IMR-90 (cell line): ENCODE data around the gene BMP10.

ENCODE experiments used
- BHLHE40 ChIP-seq: fragments of 150-350 bp; IDR thresholded peaks from 2 replicates; pipeline ENCODE4 v1.6.1; 2016; ENCODE audit warnings: mild to moderate bottlenecking, low read depth, low read length
- CEBPB ChIP-seq: IDR thresholded peaks from 2 replicates; pipeline ENCODE4 v1.6.1; 2012; ENCODE audit warnings: low read depth, low read length, improper control_type of control experiment
- CHD1 ChIP-seq: IDR thresholded peaks from 2 replicates; pipeline ENCODE4 v1.6.1; 2012; ENCODE audit warnings: low read depth, low read length, improper control_type of control experiment
- CTCF ChIP-seq: conservative IDR thresholded peaks from 2 replicates; pipeline ENCODE4 v1.5.1; 2012; ENCODE audit warnings: mild to moderate bottlenecking, low read depth, low read length, improper control_type of control experiment
- ELK1 ChIP-seq: fragments of 150-350 bp; IDR thresholded peaks from 2 replicates; pipeline ENCODE4 v1.6.1; 2016; ENCODE audit warnings: low read depth, mild to moderate bottlenecking, low read length, moderate library complexity, borderline replicate concordance
- FOS ChIP-seq: fragments of 150-350 bp; IDR thresholded peaks from 2 replicates; pipeline ENCODE4 v1.6.1; 2016; ENCODE audit warnings: low read depth, low read length
- MXI1 ChIP-seq: IDR thresholded peaks from 2 replicates; pipeline ENCODE4 v1.6.1; 2012; ENCODE audit warnings: low read depth, mild to moderate bottlenecking, low read length, moderate library complexity, borderline replicate concordance
- NFE2L2 ChIP-seq: fragments of 150-350 bp; IDR thresholded peaks from 2 replicates; pipeline ENCODE4 v1.6.1; 2016; ENCODE audit warnings: low read depth, mild to moderate bottlenecking, low read length
- POLR2A ChIP-seq: IDR thresholded peaks from 2 replicates; pipeline ENCODE4 v1.6.1; 2012; ENCODE audit warnings: mild to moderate bottlenecking, low read depth, low read length
- RAD21 ChIP-seq: IDR thresholded peaks from 2 replicates; pipeline ENCODE4 v1.6.1; 2012; ENCODE audit warnings: low read length, improper control_type of control experiment
- RFX5 ChIP-seq: IDR thresholded peaks from 2 replicates; pipeline ENCODE4 v1.8.0; 2012; ENCODE audit warnings: low read depth, mild to moderate bottlenecking, low read length, moderate library complexity
- SMC3 ChIP-seq: fragments of 150-350 bp; IDR thresholded peaks from 2 replicates; pipeline ENCODE4 v1.6.1; 2016; ENCODE audit warnings: low read depth, mild to moderate bottlenecking, antibody characterized with exemption, low read length, moderate library complexity
- USF2 ChIP-seq: fragments of 150-350 bp; IDR thresholded peaks from 2 replicates; pipeline ENCODE4 v1.6.1; 2017; ENCODE audit warnings: mild to moderate bottlenecking, antibody characterized with exemption, low read length, low read depth

GRCh38 chr2:68835621-68836020 is 35.6 kb downstream of the BMP10 start:
- no peak for TF ChIP-seq CTCF
- no peak for TF ChIP-seq POLR2A
- no peak for TF ChIP-seq MXI1
- TF ChIP-seq USF2, result no peak
- TF ChIP-seq CHD1, result no peak
- TF ChIP-seq CEBPB, result no peak
- TF ChIP-seq FOS, result no peak
- TF ChIP-seq BHLHE40, result no peak
- no peak for TF ChIP-seq RFX5
- no peak for TF ChIP-seq RAD21
- TF ChIP-seq NFE2L2, result no peak
- no peak for TF ChIP-seq SMC3
- no peak for TF ChIP-seq ELK1
